HG03135 (cell line): ENCODE measurements around the gene PAX1.

Source experiments
- ATAC-seq: cut with Tn5 transposase; IDR thresholded peaks from one replicate; pipeline ENCODE4 v1.9.1; 2021; ENCODE audit warnings: mild to moderate bottlenecking, moderate library complexity; ENCODE audit not compliant: unreplicated experiment

PAX1 gene

DNA sequence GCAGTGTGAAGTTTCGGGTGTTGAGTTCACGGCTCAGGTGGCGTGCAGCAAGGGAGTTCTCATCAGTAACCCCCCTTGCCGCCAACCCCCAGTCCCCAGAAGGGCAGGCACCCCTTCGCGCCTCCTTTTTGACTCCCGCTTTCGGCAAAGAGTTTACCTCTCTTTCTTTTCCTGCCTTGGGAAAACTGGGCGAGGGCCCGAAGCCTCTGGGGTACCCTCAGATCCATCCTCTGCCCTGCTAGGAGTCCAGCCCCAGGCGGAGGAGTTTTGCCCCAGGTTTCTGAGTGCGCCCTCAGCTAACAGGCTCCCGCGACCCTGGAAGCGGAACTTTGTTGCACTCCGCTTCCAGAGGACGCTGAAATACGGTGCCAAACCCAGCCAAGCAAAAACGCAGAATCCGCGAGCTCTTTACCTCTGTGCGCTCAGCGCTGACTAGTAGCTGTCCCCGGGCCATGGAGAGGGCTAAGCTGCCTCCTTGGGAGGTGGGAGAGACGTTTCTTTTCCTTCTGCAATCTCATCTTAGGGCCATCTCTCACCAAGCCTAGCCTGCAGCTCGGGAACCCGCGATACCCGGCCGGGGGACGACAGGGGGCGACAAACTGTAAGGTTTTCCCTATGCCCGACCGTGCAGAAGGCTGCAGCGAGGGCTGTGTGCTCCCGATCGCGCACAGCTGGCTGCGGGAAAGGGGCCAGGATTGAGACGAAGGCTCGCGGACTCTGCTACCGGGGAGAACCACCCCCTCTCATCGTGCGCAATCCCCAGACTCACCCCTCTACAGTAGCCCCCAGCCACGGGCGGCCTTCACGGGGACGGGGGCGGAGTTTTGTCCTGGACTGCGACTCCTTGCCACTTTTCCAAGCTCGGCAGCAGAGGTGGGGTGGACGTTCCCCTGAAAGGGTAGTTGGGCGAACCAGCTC is 2.7 kb upstream of the PAX1 start:
- ATAC-seq, result no peak

DNA sequence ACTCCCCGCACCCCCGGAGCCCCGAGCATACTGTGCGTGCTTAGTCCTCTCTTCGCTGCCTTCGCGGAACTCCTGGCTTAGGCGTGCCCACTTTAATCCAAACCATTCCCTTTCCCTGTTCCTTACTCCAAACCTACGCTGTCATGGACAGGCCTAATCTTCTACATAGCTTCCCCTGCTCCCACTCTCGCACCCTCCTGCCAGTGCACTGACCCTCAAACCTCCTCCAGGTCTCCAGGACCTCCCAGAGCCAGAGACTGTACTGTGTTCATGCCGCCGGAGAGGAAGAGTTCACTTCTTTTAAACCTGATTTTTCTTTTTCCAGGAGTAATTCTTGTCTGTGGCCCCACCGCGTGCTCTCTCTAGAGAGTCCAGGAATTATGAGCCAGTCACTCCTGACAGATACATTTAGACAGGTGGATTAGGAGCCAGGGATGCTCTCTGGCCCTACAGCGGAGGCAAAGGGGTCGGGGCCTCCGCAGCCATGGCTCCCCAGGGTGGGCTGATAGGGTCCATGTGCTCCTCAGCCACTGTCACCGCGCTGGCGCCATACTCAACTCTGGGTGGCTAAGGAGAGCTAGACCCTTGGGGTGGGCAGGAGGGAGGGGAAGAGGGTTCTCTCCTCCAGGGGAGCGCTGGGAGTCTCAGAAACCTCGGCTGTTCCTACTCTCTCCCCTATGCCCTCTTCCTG is 1.6 kb upstream of the PAX1 start:
- no peak for ATAC-seq

DNA sequence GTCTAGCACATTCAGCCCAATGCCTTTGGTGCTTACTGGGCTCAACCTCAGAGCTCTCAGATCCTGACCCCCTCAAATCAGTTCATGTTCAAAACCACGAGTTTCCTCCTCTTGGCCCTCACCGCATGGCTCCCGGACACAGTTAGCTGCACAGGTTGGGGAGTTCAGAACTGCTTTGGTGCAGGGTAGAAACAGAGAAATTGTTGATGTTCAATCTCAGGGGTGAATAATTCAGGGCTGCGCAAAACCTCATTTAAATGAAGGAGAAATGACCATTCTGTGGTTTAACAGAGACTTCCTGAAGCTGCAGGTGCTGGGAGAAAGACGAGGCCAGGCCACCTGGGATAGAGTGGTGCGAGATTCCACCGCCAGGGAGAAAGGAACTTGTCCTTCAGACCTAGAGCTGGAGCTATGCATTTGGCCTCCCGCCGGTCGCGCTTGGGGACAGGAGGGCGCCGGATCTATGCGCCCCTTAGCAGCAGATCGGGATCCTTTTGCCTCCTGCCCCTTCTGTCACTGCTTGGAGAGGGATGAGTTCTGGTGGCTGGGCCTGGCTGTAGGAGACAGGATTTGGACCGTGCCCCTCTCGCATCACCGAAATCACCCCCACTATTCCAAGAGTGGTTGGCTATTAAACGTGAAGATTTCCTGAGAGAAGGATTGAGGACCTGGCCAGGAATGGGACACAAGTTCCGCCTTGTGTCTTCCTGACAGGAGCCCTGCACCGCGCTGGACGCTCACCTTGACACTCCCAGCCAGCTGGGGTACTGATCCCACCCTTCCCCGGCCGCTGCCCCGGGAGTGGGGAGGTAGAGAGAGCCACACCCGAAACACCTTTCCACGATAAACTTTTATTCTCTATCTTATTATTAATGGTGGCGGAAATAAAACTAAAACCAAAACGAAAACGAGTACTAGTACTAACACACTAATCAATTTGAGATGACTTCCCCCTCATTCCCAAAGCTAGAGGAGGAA is 767 bp upstream of the PAX1 start:
- no peak for ATAC-seq

DNA sequence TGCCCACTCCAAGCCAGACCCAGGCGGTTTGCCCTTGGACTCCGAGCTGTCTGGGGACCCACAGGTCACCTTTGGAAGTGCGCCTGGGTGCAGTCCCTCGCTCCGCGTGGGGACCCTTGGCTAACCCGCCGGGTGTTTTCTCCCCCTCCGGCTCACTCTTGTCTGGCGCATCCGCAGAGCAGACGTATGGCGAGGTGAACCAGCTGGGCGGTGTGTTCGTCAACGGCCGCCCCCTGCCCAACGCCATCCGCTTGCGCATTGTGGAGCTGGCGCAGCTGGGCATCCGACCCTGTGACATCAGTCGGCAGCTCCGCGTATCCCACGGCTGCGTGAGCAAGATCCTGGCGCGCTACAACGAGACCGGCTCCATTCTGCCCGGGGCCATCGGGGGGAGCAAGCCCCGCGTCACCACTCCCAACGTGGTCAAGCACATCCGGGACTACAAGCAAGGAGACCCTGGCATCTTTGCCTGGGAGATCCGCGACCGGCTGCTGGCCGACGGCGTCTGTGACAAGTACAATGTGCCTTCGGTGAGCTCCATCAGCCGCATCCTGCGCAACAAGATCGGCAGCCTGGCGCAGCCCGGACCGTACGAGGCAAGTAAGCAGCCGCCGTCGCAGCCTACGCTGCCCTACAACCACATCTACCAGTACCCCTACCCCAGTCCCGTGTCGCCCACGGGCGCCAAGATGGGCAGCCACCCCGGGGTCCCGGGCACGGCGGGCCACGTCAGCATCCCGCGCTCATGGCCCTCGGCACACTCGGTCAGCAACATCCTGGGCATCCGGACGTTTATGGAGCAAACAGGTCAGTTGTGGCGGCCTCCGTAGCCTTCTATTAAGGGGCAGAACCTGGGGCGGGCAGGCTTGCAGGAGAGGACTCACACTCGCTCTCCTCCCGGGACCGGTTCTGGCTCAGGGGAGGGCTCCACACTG is 1.1 kb downstream of the PAX1 start:
- ATAC-seq, result no peak

DNA sequence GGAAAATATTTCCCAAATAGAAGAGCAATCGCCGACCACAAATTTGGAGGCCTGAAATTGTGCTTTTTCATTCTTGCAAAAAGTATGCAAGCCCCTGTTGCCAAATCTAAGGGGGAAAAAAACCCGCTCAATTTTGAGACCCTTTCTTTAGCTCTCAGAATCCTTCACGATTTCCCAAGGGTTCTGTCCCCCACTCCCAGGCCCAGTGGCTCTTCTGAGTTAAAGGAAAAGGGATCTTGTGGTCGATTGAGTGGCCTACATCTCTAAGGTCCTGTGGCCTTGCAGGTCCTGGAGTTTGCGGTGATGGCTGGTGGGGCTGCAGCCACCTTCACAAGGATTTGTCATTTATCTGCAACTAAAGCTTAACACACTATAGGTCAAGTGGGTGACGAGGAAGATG is 1.8 kb downstream of the PAX1 start:
- ATAC-seq, result no peak

DNA sequence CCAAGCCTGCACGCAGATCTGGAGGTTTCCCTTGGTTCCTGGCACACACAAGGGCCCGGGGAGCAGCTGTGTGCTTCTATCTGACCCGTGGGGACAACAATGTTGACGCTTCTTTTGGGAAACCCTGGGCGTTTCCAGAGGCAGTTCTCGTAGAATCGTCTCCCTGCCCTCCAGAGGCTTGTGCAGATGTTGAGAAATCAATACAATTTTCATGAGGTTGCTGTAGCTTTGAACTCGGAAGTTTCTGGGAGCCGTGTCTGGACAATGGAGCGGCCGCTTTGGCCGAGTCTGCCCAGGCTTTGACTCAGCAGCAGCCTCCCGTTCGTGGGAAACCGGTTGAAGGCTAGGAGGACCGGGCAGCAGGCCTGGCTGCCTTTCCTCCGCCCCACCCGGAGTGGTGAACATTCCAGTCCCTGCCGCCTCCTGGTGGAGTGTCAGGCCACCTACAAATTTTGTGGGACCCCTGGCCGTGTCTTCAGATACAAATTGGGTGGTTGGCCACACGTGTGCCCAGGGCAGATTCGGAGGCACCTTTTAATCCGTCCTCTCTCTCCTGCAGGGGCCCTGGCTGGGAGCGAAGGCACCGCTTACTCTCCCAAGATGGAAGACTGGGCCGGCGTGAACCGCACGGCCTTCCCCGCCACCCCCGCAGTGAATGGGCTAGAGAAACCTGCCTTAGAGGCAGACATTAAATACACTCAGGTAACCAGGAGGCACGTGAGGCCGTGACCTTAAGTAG is 2.7 kb downstream of the PAX1 start:
- no peak for ATAC-seq

DNA sequence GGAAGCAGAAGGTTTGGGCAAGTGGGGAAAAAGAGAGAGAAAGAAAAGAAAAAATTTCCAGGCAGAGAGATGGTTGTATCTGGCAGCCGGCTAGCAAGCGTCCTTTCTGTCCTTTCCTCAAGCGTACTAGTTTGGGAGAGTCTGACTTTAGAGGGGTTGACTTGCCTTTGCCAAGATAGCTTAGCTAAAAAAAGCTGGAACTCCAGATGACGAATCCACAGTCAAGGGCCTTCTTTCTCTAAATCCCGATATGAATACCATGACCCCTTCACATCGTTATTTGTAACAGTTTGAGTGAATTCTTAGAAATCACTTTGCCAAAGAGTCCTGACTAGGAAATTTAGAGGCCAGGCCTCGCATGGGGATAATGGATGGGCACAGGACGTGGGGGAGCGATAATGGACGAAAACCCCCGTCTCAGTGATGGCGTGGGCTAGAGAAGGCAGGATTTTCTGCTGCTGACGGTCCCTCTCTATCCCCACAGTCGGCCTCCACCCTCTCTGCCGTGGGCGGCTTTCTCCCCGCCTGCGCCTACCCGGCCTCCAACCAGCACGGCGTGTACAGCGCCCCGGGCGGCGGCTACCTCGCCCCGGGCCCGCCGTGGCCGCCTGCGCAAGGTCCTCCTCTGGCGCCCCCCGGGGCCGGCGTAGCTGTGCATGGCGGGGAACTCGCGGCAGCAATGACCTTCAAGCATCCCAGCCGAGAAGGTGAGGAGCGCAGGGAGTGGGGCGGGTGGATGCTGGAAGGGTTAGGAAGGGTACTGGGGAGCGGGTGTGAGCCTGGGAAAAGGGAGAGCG is 3.5 kb downstream of the PAX1 start:
- ATAC-seq, result no peak

DNA sequence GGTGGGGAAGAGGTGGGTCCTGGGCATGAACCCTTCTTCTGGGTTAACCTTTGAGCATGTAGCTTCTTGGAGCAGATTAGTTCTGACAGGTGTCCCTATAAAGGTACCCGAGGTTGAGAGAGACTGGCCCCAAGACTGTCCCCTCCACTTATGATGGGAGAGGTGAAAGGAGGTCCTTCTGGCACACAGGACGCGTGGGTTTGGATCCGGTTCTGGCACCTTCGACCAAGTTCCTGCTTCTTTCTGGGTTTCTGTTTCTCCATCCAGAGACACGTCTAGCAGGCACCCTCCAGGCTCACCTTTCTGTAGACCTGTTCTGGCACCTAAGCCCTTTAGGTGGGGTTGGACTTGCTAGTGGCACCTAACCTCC is 4.1 kb downstream of the PAX1 start:
- ATAC-seq, result no peak

DNA sequence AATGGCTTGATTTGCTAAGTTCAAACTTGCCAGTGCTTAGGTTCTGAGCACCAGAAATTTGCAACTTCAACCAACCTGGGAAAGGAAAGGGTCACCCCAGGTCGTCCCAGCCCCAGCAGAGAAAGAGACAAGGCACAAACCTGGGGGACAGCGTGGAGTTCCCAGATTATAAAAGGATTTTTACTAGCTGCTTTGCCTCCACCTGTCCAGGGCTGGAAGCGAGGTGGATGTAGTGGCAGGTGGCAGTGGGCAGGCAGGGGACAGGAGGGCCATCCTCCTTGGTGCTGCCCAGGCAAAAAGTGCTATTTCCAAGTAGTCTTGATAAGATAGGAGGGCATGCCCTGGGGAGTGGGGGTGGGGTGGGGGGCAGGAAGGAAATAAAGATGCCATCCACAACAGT is 4.9 kb downstream of the PAX1 start:
- no peak for ATAC-seq

DNA sequence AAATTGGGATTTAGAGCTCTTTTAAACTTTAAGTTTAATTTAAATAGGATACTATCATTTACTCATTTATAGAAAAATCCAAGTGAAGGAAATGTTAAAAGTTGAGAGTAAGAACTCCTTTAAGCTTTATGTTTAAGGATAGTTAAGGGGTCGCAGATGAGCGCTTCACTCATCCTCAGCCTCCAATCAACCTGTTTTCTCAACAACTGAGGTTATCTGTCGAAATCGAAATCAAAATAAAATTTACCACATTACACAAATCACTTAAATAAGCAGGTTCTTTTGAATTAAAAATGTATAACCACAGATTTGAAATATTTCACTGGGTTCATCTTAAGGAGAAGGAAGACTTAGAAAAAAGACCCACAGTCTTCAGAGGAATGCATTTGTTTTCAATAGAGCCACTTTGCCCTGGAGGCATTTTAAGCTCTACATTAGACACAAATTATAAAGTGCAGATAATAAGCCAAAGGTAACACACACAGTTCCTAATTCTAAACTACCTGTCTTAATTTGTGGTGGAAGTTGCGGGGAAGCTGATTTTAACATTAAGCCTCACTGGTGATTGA is 5.5 kb downstream of the PAX1 start:
- ATAC-seq, result no peak

DNA sequence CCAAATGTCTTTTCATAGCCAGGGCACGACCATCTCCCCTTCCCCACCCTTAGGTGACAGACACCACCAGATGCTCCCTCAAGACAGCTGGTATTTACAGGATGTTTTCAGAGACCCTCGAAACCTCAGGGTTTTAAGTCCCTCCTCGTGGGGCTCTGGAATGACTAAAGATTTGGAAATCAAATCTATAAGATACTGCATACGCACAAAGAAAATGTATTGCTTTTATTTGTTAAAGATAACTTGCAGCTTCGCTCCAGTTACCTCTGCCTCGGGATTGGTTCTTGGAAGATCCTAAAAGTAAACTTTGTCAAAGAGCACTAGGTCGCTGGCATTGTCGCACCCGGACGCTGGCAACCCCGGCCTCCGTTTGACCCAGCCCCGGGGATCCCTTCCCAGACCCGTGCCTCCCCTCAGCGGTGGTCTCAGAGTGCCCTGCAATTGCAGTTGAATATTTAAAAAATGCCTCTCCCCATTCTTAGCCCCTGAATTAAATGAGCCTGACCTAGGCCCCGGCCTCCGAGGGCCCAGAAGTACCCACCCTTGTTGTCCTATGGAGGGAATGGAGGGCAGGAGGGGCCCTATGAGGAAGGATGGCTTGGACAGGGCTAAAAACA is 7.1 kb downstream of the PAX1 start:
- no peak for ATAC-seq

DNA sequence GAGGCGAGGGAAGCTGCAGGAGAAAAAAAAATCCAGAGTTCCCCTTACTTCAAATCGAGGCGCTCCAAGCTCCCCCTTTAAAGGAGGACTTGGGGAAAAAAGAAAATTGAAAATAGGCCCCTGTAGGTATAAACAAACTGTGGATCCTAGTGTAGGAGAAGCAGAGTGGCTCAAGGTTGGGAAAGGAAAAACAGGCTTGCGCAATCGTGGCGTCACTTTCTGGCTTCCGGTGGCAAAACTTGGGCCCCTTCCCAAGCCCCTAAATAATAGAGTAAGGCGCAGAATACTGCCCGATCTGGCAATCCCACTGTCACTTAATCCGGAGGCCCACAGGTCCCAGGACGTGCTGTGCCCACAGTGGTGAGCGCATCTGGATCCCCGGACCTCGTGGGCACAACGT is 8.0 kb downstream of the PAX1 start:
- ATAC-seq, result no peak

DNA sequence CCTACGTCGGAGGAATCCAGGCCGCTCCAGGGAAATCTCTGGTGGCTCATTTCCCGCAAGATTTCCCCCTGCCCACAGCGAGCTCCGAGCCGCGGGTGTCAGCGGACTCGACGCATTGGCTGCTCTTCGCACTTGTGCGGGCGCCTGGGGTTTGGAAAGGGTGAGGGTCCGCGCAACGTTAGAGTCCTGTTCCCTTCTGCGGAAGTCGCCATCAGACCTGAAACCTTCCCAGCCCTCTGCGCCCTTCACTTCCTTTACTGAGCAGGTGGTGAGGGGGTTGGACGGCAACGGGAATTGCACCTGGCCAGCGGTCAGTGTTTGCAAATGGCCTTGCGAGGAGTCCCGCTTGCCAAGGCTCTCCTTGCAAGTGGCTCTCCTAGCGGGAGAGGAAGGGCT is 8.4 kb downstream of the PAX1 start:
- no peak for ATAC-seq

DNA sequence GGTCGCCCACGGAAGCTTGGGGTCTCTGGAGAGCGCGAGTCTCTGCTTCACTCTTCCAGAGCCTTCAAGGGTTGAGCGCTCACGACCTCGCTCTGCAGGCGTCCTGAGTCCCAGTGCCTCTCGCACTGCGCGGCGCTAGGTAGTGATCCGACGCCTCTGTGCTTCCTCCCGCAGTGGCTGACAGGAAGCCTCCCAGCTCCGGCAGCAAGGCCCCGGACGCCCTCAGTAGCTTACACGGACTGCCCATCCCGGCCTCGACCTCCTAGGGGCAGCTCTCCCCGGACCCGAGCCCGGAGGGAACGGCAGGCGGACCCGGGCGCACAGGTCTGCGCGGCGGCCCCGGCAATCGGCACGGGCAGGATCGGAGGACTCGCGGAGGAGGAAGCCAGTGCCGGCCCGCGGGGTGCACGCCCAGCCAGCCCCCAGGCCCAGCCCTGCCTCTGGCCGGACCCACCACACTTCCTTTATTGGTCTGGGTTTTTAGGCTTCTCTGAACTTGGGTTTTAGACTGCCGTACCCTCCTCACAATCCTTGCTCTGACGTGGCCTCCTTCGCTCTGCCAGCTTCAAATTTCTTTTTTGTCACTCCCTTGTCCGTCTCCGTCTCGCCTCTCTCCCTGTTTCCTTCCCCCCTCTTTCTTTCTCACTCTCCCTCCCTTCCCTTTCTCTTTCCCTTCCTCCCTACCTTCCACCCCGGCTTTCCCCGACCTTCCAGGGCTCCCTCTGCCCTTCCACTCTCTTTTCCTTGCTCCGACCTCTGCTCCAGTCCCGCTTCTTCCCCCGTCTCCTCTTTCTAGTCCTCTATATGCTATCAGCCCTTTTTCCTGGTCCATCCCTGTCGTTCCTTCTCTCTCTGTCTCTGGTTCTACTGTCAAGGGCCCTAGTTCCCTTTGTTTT is 9.1 kb downstream of the PAX1 start:
- ATAC-seq, result no peak

DNA sequence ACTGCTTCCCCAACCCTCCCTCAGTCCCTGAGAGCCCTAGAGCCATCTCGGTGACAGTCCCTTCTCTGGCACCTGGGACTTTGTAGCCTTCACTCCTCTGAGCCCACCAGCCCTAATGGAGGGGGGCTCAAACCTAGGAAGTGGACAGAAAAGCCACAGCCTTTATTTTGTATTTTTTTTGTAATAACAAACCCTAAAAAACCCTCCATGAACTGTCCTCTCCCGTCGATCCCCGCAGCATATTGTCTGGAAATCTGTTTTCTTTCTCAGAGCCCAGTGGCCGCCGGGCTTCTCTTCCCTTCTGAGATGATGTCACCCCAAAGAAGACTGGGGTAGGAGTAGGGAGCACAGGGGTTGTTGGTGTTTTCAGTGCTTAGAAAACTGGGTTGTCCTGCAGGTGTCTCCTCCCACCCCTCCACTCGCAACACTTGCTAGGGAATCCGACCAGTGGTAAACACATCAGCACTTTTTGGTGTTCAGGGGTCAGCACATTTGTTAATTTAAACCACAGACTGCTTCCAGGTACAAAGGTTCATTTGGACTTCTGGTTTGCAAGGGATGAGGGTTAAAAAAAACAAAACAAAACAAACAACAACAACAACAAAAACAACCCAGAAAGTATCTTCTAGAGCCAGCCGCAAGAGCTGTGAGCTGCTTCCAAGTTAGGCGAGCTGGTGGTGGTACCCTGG is 9.9 kb downstream of the PAX1 start:
- no peak for ATAC-seq

DNA sequence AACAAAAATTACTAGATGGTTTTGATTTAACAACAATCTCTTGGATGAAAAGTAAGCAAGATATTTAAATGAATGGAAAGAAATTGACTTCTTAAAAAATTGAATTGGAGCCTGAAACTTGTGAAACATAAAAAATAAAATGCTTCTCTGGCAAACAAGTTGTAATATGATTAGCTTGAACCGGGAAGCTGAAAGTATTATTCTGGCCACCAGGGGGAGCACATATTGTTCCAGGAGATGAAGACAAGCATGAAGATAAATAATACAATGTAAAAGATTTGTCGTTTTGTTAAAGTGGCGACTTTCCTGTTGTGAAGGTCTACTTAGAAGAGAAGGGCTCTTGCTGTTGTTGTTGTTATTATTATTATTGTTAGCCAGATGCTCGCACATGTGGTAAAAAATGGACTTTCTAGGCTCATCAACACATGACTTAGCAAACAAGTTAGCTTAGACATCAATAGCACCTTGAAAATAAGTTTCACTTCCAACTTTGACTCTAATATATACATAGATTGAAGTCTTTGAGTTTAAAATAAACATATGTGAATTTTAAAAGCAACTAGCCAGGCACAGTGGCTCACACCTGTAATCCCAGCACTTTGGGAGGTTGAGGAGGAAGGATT is 14.2 kb downstream of the PAX1 start:
- no peak for ATAC-seq
